WTC11 (cell line): ENCODE data around the gene LY6G6F. TPM values are rescaled to one million over a fixed set of nuclear protein-coding genes. Genes with fewer than 3 reads are reported as not detected.

Experiments
- ATAC-seq: fragments of 200-7000 bp; cut with Tn5 transposase; 2 replicates; pipeline ENCODE4 v1.10.0; 2021; ENCODE audit warnings: mild to moderate bottlenecking, moderate library complexity
- CTCF ChIA-PET: fragments of 300-600 bp; sonication (Branson Sonifier 250); formaldehyde crosslinking; loops from one replicate; lab custom pipeline; 2021; ENCODE audit warnings: antibody characterized with exemption; lab: Charles Lee
- POLR2A ChIA-PET: fragments of 350-600 bp; sonication (Branson Sonifier 250); formaldehyde crosslinking; loops from one replicate; lab custom pipeline; 2021; ENCODE audit warnings: antibody characterized with exemption; lab: Charles Lee
- DNase-seq: peaks from one replicate; pipeline ENCODE4 v3.0.0; 2021; ENCODE audit warnings: low spot score
- H3K27ac Mint-ChIP-seq: 2 replicates; pipeline ENCODE4 v1.8.0; 2021; ENCODE audit warnings: mixed read lengths
- H3K27me3 Mint-ChIP-seq: 2 replicates; pipeline ENCODE4 v1.8.0; 2021; ENCODE audit warnings: low read depth, mild to moderate bottlenecking, moderate library complexity, mixed read lengths
- H3K36me3 Mint-ChIP-seq: 2 replicates; pipeline ENCODE4 v1.8.0; 2021; ENCODE audit warnings: mixed read lengths
- H3K4me1 Mint-ChIP-seq: 2 replicates; pipeline ENCODE4 v1.8.0; 2022; ENCODE audit warnings: mixed read lengths
- H3K4me3 Mint-ChIP-seq: 2 replicates; pipeline ENCODE4 v1.8.0; 2021; ENCODE audit warnings: mild to moderate bottlenecking, moderate library complexity, mixed read lengths
- H3K9me3 Mint-ChIP-seq: 2 replicates; pipeline ENCODE4 v1.8.0; 2021; ENCODE audit warnings: mixed read lengths
- ELF4 ChIP-seq: sonication (generic); formaldehyde crosslinking; IDR thresholded peaks from 2 replicates; pipeline ENCODE4 v1.8.1; 2022; ENCODE audit warnings: low read depth, mild to moderate bottlenecking, moderate library complexity, missing genetic modification reagents
- EMX1 ChIP-seq: fragments of 250-450 bp; sonication (Bioruptor Pico); IDR thresholded peaks from 2 replicates; pipeline ENCODE4 v1.8.0; 2021; ENCODE audit warnings: mild to moderate bottlenecking
- ESRRA ChIP-seq: sonication (generic); formaldehyde crosslinking; IDR thresholded peaks from 2 replicates; pipeline ENCODE4 v1.8.1; 2022; ENCODE audit warnings: mild to moderate bottlenecking, missing genetic modification reagents, borderline replicate concordance
- ETV6 ChIP-seq: sonication (generic); formaldehyde crosslinking; IDR thresholded peaks from 2 replicates; pipeline ENCODE4 v1.8.1; 2022; ENCODE audit warnings: mild to moderate bottlenecking, missing genetic modification reagents
- FOXP1 ChIP-seq: sonication (generic); formaldehyde crosslinking; IDR thresholded peaks from 2 replicates; pipeline ENCODE4 v1.8.0; 2022; ENCODE audit warnings: missing genetic modification reagents, mild to moderate bottlenecking, moderate library complexity, borderline replicate concordance
- GABPB1 ChIP-seq: sonication (generic); formaldehyde crosslinking; IDR thresholded peaks from 2 replicates; pipeline ENCODE4 v1.8.1; 2023; ENCODE audit warnings: mild to moderate bottlenecking, missing genetic modification reagents
- GTF2I ChIP-seq: fragments of 250-450 bp; sonication (Bioruptor Pico); conservative IDR thresholded peaks from 2 replicates; pipeline ENCODE4 v1.4.0; 2021; ENCODE audit warnings: mild to moderate bottlenecking
- HMGA2 ChIP-seq: fragments of 250-450 bp; sonication (Bioruptor Pico); IDR thresholded peaks from 2 replicates; pipeline ENCODE4 v1.4.0; 2021; ENCODE audit warnings: mild to moderate bottlenecking, moderate library complexity
- JUN ChIP-seq: sonication (generic); formaldehyde crosslinking; IDR thresholded peaks from 2 replicates; pipeline ENCODE4 v1.8.0; 2023; ENCODE audit warnings: mild to moderate bottlenecking, missing genetic modification reagents
- NFATC4 ChIP-seq: fragments of 250-450 bp; sonication (Bioruptor Pico); IDR thresholded peaks from 2 replicates; pipeline ENCODE4 v1.9.0; 2021; ENCODE audit warnings: mild to moderate bottlenecking
- NFE2L1 ChIP-seq: sonication (generic); formaldehyde crosslinking; IDR thresholded peaks from 2 replicates; pipeline ENCODE4 v1.8.1; 2023; ENCODE audit warnings: missing genetic modification reagents
- NFYB ChIP-seq: sonication (generic); formaldehyde crosslinking; conservative IDR thresholded peaks from 2 replicates; pipeline ENCODE4 v1.8.0; 2022; ENCODE audit warnings: low read depth, missing genetic modification reagents
- NR2C2 ChIP-seq: sonication (generic); formaldehyde crosslinking; IDR thresholded peaks from 2 replicates; pipeline ENCODE4 v1.8.0; 2022; ENCODE audit warnings: mild to moderate bottlenecking, missing genetic modification reagents
- NR3C1 ChIP-seq: sonication (generic); formaldehyde crosslinking; conservative IDR thresholded peaks from 2 replicates; pipeline ENCODE4 v1.8.1; 2023; ENCODE audit warnings: low read depth, mild to moderate bottlenecking, missing genetic modification reagents
- OVOL2 ChIP-seq: fragments of 250-450 bp; sonication (Bioruptor Pico); IDR thresholded peaks from 2 replicates; pipeline ENCODE4 v1.9.0; 2021; ENCODE audit warnings: mild to moderate bottlenecking, borderline replicate concordance
- SMAD3 ChIP-seq: sonication (generic); formaldehyde crosslinking; IDR thresholded peaks from 2 replicates; pipeline ENCODE4 v1.8.0; 2022; ENCODE audit warnings: missing genetic modification reagents, mild to moderate bottlenecking, borderline replicate concordance
- SMAD4 ChIP-seq: sonication (generic); formaldehyde crosslinking; IDR thresholded peaks from 2 replicates; pipeline ENCODE4 v1.8.0; 2022; ENCODE audit warnings: mild to moderate bottlenecking, missing genetic modification reagents
- SP1 ChIP-seq: sonication (generic); formaldehyde crosslinking; conservative IDR thresholded peaks from 2 replicates; pipeline ENCODE4 v1.8.1; 2022; ENCODE audit warnings: missing genetic modification reagents
- TEAD4 ChIP-seq: sonication (generic); formaldehyde crosslinking; IDR thresholded peaks from 2 replicates; pipeline ENCODE4 v1.8.0; 2022; ENCODE audit warnings: mild to moderate bottlenecking, missing genetic modification reagents
- ZNF232 ChIP-seq: sonication (generic); formaldehyde crosslinking; IDR thresholded peaks from 2 replicates; pipeline ENCODE4 v1.8.0; 2022; ENCODE audit warnings: mild to moderate bottlenecking, missing genetic modification reagents
- total RNA-seq: library from RNA; stranded (reverse); gene quantifications from 3 replicates; pipeline ENCODE4 v1.2.3, GENCODE V29; 2021
- TF ChIP-seq, protein P1 (sequence below): fragments of 200-600 bp; IDR thresholded peaks from 2 replicates; pipeline ENCODE4 v1.8.0; 2022; ENCODE audit warnings: antibody characterized with exemption
- TF ChIP-seq, protein P2 (sequence below): sonication (generic); formaldehyde crosslinking; IDR thresholded peaks from 2 replicates; pipeline ENCODE4 v1.8.0; 2022; ENCODE audit warnings: mild to moderate bottlenecking, missing genetic modification reagents
- TF ChIP-seq, protein P3 (sequence below): sonication (generic); formaldehyde crosslinking; IDR thresholded peaks from 2 replicates; pipeline ENCODE4 v1.8.0; 2023; ENCODE audit warnings: mild to moderate bottlenecking, missing genetic modification reagents
- TF ChIP-seq, protein P4 (sequence below): sonication (generic); formaldehyde crosslinking; IDR thresholded peaks from 2 replicates; pipeline ENCODE4 v1.8.1; 2023; ENCODE audit warnings: mild to moderate bottlenecking, missing genetic modification reagents, borderline replicate concordance
- TF ChIP-seq, protein P5 (sequence below): sonication (generic); formaldehyde crosslinking; IDR thresholded peaks from 2 replicates; pipeline ENCODE4 v1.8.0; 2022; ENCODE audit warnings: missing genetic modification reagents

LY6G6F gene
- total RNA-seq, 1 experiment from 2014 or later, result not detected

DNA sequence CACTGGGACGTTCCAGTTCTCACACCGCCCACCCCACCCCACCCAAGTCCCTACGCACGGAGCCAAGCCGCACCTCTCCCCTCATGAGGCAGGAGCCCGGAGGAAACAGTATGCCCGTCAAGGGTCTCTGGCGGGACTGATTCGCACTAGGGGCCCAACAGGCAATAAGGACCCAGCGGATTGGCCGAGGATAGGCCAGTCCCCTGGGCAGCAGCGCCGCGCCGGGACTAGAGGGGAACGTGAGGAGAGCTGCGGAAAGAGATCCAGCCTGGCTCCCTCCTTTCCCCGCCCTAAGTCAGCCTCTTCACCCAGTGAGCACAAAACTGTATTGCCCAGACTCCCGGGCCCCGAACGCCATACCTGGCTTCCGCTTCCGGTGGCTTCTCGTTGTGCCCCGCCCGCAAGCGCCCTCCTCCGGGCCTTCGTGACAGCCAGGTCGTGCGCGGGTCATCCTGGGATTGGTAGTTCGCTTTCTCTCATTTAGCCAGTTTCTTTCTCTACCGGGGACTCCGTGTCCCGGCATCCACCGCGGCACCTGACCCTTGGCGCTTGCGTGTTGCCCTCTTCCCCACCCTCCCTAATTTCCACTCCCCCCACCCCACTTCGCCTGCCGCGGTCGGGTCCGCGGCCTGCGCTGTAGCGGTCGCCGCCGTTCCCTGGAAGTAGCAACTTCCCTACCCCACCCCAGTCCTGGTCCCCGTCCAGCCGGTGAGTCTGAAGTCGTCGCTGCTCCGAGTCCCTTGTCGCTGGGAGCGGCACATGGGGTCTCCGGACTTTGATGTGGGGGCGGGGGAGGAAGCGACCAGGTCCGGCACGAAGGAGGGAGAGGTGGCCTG is 40.9 kb upstream of the LY6G6F start, which contains the start of gene CSNK2B:
CSNK2B (plus strand) TSS at position 580 of the 836 bp plus-strand sequence. CDS start 752 bp downstream, outside the sequence.
- peaks cover 60% of the 10 kb centered on the region for H3K36me3 Mint-ChIP-seq
- H3K27me3 Mint-ChIP-seq, result no peaks in the 10 kb centered on the region
- peak; percentile 85 for ATAC-seq
- DNase-seq, result peak; percentile 97
- H3K4me3 Mint-ChIP-seq, result peak within 1 kb of the TSS; percentile 91
- H3K4me1 Mint-ChIP-seq, result peaks cover 31% of the 10 kb centered on the region
- ChIA-PET POLR2A (interaction anchor here (0.9 to 1.6 kb wide), 7 partner anchors 11 to 197 kb away, joined by 3 to 9 read pairs (median 4); partner anchors contain the start of genes ABHD16A, BAG6, DDX39B and HSPA1B), CTCF (interaction anchor here (0.9 to 1.8 kb wide), 7 partner anchors 12 to 125 kb away, joined by 3 to 7 read pairs (median 4); partner anchors contain the start of gene DDAH2)
- H3K9me3 Mint-ChIP-seq, result no peaks in the 10 kb centered on the region
- peak within 1 kb of the TSS; percentile 98 for H3K27ac Mint-ChIP-seq
- TF ChIP-seq SMAD3 (CRISPR knock-in tag) (peak; percentile 71; the same call in 1 of the 2 replicates), TEAD4 (CRISPR knock-in tag) (no peak), SP1 (0 out of 2 replicates have a peak, but pooled peaks have one; percentile 31), GTF2I (CRISPR knock-in tag) (no peak), NFYB (peak; percentile 38; the same call in 1 of the 2 replicates), NR2C2 (peak; percentile 75), OVOL2 (CRISPR knock-in tag) (no peak), FOXP1 (no peak), ELF4 (CRISPR knock-in tag) (no peak), ZNF232 (CRISPR knock-in tag) (0 out of 2 replicates have a peak, but pooled peaks have one; percentile 34), EMX1 (CRISPR knock-in tag) (0 out of 2 replicates have a peak, but pooled peaks have one; percentile 31), NFATC4 (no peak), ETV6 (0 out of 2 replicates have a peak, but pooled peaks have one; percentile 29), ESRRA (CRISPR knock-in tag) (no peak), GABPB1 (CRISPR knock-in tag) (peak; percentile 76; the same call in 1 of the 2 replicates), HMGA2 (no peak), NR3C1 (CRISPR knock-in tag) (no peak), JUN (CRISPR knock-in tag) (peak; percentile 14; the same call in 1 of the 2 replicates), SMAD4 (CRISPR knock-in tag) (no peak), NFE2L1 (CRISPR knock-in tag) (no peak)
- TF ChIP-seq, protein P1, sequence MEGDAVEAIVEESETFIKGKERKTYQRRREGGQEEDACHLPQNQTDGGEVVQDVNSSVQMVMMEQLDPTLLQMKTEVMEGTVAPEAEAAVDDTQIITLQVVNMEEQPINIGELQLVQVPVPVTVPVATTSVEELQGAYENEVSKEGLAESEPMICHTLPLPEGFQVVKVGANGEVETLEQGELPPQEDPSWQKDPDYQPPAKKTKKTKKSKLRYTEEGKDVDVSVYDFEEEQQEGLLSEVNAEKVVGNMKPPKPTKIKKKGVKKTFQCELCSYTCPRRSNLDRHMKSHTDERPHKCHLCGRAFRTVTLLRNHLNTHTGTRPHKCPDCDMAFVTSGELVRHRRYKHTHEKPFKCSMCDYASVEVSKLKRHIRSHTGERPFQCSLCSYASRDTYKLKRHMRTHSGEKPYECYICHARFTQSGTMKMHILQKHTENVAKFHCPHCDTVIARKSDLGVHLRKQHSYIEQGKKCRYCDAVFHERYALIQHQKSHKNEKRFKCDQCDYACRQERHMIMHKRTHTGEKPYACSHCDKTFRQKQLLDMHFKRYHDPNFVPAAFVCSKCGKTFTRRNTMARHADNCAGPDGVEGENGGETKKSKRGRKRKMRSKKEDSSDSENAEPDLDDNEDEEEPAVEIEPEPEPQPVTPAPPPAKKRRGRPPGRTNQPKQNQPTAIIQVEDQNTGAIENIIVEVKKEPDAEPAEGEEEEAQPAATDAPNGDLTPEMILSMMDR, result no peak
- TF ChIP-seq, protein P2, sequence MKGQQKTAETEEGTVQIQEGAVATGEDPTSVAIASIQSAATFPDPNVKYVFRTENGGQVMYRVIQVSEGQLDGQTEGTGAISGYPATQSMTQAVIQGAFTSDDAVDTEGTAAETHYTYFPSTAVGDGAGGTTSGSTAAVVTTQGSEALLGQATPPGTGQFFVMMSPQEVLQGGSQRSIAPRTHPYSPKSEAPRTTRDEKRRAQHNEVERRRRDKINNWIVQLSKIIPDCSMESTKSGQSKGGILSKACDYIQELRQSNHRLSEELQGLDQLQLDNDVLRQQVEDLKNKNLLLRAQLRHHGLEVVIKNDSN (CRISPR knock-in tag), result peak; percentile 77; the same call in 1 of the 2 replicates
- TF ChIP-seq, protein P3, sequence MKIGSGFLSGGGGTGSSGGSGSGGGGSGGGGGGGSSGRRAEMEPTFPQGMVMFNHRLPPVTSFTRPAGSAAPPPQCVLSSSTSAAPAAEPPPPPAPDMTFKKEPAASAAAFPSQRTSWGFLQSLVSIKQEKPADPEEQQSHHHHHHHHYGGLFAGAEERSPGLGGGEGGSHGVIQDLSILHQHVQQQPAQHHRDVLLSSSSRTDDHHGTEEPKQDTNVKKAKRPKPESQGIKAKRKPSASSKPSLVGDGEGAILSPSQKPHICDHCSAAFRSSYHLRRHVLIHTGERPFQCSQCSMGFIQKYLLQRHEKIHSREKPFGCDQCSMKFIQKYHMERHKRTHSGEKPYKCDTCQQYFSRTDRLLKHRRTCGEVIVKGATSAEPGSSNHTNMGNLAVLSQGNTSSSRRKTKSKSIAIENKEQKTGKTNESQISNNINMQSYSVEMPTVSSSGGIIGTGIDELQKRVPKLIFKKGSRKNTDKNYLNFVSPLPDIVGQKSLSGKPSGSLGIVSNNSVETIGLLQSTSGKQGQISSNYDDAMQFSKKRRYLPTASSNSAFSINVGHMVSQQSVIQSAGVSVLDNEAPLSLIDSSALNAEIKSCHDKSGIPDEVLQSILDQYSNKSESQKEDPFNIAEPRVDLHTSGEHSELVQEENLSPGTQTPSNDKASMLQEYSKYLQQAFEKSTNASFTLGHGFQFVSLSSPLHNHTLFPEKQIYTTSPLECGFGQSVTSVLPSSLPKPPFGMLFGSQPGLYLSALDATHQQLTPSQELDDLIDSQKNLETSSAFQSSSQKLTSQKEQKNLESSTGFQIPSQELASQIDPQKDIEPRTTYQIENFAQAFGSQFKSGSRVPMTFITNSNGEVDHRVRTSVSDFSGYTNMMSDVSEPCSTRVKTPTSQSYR (CRISPR knock-in tag), result no peak
- TF ChIP-seq, protein P4, sequence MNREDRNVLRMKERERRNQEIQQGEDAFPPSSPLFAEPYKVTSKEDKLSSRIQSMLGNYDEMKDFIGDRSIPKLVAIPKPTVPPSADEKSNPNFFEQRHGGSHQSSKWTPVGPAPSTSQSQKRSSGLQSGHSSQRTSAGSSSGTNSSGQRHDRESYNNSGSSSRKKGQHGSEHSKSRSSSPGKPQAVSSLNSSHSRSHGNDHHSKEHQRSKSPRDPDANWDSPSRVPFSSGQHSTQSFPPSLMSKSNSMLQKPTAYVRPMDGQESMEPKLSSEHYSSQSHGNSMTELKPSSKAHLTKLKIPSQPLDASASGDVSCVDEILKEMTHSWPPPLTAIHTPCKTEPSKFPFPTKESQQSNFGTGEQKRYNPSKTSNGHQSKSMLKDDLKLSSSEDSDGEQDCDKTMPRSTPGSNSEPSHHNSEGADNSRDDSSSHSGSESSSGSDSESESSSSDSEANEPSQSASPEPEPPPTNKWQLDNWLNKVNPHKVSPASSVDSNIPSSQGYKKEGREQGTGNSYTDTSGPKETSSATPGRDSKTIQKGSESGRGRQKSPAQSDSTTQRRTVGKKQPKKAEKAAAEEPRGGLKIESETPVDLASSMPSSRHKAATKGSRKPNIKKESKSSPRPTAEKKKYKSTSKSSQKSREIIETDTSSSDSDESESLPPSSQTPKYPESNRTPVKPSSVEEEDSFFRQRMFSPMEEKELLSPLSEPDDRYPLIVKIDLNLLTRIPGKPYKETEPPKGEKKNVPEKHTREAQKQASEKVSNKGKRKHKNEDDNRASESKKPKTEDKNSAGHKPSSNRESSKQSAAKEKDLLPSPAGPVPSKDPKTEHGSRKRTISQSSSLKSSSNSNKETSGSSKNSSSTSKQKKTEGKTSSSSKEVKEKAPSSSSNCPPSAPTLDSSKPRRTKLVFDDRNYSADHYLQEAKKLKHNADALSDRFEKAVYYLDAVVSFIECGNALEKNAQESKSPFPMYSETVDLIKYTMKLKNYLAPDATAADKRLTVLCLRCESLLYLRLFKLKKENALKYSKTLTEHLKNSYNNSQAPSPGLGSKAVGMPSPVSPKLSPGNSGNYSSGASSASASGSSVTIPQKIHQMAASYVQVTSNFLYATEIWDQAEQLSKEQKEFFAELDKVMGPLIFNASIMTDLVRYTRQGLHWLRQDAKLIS (CRISPR knock-in tag), result no peak
- TF ChIP-seq, protein P5, sequence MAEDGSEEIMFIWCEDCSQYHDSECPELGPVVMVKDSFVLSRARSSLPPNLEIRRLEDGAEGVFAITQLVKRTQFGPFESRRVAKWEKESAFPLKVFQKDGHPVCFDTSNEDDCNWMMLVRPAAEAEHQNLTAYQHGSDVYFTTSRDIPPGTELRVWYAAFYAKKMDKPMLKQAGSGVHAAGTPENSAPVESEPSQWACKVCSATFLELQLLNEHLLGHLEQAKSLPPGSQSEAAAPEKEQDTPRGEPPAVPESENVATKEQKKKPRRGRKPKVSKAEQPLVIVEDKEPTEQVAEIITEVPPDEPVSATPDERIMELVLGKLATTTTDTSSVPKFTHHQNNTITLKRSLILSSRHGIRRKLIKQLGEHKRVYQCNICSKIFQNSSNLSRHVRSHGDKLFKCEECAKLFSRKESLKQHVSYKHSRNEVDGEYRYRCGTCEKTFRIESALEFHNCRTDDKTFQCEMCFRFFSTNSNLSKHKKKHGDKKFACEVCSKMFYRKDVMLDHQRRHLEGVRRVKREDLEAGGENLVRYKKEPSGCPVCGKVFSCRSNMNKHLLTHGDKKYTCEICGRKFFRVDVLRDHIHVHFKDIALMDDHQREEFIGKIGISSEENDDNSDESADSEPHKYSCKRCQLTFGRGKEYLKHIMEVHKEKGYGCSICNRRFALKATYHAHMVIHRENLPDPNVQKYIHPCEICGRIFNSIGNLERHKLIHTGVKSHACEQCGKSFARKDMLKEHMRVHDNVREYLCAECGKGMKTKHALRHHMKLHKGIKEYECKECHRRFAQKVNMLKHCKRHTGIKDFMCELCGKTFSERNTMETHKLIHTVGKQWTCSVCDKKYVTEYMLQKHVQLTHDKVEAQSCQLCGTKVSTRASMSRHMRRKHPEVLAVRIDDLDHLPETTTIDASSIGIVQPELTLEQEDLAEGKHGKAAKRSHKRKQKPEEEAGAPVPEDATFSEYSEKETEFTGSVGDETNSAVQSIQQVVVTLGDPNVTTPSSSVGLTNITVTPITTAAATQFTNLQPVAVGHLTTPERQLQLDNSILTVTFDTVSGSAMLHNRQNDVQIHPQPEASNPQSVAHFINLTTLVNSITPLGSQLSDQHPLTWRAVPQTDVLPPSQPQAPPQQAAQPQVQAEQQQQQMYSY (CRISPR knock-in tag), result peak; percentile 95
